Kidney (tissue), 14 donors: Measurements from ENCODE around the gene C17orf107. TPM values are rescaled to one million over a fixed set of nuclear protein-coding genes. Genes with fewer than 3 reads are reported as not detected.

Experiments used
- DNase-seq, 5 donors: peaks; one replicate each; pipeline ENCODE4 v3.0.0-alpha.2; 2013 to 2020
- FAIRE-seq: peaks from 2 replicates; lab custom pipeline; 2012; peaks lifted over from hg19 to GRCh38; lab: Jason Lieb, UNC
- H3K27ac ChIP-seq, 2 donors: one replicate each; pipeline ENCODE4 v1.7.0; 2013; ENCODE audit warnings: low read depth in 2 of 2, low read length in 2 of 2, inconsistent platforms in 1 of 2
- H3K27me3 ChIP-seq: one replicate; pipeline ENCODE4 v1.7.1; 2013; ENCODE audit warnings: low read length, inconsistent platforms; ENCODE audit not compliant: control insufficient read depth, insufficient read depth
- H3K36me3 ChIP-seq, 3 donors: one replicate each; pipeline versions ENCODE4 v1.7.0 to v1.7.1; 2013; ENCODE audit warnings: low read length in 3 of 3, control low read depth in 1 of 3, inconsistent platforms in 1 of 3; ENCODE audit not compliant: insufficient read depth in 3 of 3, control insufficient read depth in 2 of 3
- H3K4me1 ChIP-seq, 3 donors: one replicate each; pipeline versions ENCODE4 v1.7.0 to v1.7.1; 2013; ENCODE audit warnings: low read length in 3 of 3, inconsistent platforms in 1 of 3, low read depth in 1 of 3; ENCODE audit not compliant: control insufficient read depth in 2 of 3, insufficient read depth in 2 of 3
- H3K4me3 ChIP-seq, 3 donors: one replicate each; pipeline versions ENCODE4 v1.7.0 to v1.8.1; 2013; ENCODE audit warnings: low read length in 3 of 3, control low read depth in 1 of 3, inconsistent platforms in 1 of 3
- H3K9ac ChIP-seq, 3 donors: one replicate each; pipeline versions ENCODE4 v1.7.0 to v1.7.1; 2013; ENCODE audit warnings: low read length in 3 of 3, control low read depth in 1 of 3, inconsistent platforms in 1 of 3
- H3K9me3 ChIP-seq, 3 donors: one replicate each; pipeline versions ENCODE4 v1.7.0 to v1.7.1; 2013; ENCODE audit warnings: low read length in 3 of 3, control low read depth in 1 of 3, inconsistent platforms in 1 of 3; ENCODE audit not compliant: control insufficient read depth in 2 of 3, insufficient read depth in 1 of 3
- intact Hi-C: fragments of 100-400 bp; cut with DNase I; formaldehyde crosslinking; loops from one replicate; pipeline ENCODE4 v1.11.1; 2022
- polyA plus RNA-seq: library from polyadenylated mRNA; stranded (reverse); fragments of 350-450 nt; fragmentation: Illumina TruSeq; extraction: RNeasy Lipid Tissue Mini Kit (QIAGEN cat#74804); gene quantifications from one replicate; pipeline ENCODE4 v1.2.3, GENCODE V29; 2014; ENCODE audit warnings: low read depth, low replicate concordance; ENCODE audit not compliant: insufficient read depth
- total RNA-seq: library from RNA; stranded (reverse); fragmentation: NEBNext Ultra II Directional; extraction: Animal tissue kit (Norgen Biotek cat#: 25700); gene quantifications from one replicate; pipeline ENCODE4 v1.2.1, GENCODE V29; 2021
- TF ChIP-seq, protein P1 (sequence below): IDR thresholded peaks from 3 replicates; pipeline ENCODE4 v1.5.1; 2012; ENCODE audit warnings: mild to moderate bottlenecking, moderate library complexity, borderline replicate concordance; ENCODE audit not compliant: insufficient read depth; ENCODE audit errors: extremely low read depth
- donor health status: control.
- donor health status: control.
- donor health status: control.
- donor health status: control.
- donor health status: control.
- donor health status: DM: yes; HTN: yes; CAD: no.
- donor health status: Normal renal cell carcinoma (clear cell type).

The C17orf107 gene
- total and polyA plus RNA-seq, 2 donors from 2014 or later, result 2.5 to 4.4 TPM

DNA sequence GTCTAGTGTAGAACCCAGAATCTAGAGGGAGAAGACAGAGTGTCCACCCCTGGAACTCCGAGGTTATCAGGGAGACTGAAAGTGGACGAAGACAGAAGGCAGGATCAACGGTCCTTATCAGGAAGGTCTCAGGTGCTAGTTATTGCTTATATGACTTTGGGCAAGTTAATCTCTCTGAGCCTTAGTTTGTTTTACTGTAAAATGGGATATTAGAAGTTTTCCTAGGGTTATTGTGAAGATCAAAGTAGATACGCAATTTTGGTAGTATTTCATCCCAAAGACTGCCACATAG lies 41.9 kb downstream of the C17orf107 start:
- H3K9me3 ChIP-seq, result no peaks in the 10 kb centered on the region
- H3K36me3 ChIP-seq, result peaks cover 4 to 39% (median 24%) of the 10 kb centered on the region in 3 donors
- DNase-seq (no peak), FAIRE-seq (no peak)
- intact Hi-C loops, result no loop called here
- peaks cover 5 to 39% (median 20%) of the 10 kb centered on the region in 3 donors for H3K4me1 ChIP-seq
- H3K27ac ChIP-seq, result no peak overlapping the region
- peak overlapping the region; percentile 68 to 95 (median 84) for H3K4me3 ChIP-seq
- no peaks in the 10 kb centered on the region for H3K27me3 ChIP-seq
- TF ChIP-seq, protein P1, sequence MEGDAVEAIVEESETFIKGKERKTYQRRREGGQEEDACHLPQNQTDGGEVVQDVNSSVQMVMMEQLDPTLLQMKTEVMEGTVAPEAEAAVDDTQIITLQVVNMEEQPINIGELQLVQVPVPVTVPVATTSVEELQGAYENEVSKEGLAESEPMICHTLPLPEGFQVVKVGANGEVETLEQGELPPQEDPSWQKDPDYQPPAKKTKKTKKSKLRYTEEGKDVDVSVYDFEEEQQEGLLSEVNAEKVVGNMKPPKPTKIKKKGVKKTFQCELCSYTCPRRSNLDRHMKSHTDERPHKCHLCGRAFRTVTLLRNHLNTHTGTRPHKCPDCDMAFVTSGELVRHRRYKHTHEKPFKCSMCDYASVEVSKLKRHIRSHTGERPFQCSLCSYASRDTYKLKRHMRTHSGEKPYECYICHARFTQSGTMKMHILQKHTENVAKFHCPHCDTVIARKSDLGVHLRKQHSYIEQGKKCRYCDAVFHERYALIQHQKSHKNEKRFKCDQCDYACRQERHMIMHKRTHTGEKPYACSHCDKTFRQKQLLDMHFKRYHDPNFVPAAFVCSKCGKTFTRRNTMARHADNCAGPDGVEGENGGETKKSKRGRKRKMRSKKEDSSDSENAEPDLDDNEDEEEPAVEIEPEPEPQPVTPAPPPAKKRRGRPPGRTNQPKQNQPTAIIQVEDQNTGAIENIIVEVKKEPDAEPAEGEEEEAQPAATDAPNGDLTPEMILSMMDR, result no peak
- peak overlapping the region; percentile 34 to 87 (median 68) for H3K9ac ChIP-seq

DNA sequence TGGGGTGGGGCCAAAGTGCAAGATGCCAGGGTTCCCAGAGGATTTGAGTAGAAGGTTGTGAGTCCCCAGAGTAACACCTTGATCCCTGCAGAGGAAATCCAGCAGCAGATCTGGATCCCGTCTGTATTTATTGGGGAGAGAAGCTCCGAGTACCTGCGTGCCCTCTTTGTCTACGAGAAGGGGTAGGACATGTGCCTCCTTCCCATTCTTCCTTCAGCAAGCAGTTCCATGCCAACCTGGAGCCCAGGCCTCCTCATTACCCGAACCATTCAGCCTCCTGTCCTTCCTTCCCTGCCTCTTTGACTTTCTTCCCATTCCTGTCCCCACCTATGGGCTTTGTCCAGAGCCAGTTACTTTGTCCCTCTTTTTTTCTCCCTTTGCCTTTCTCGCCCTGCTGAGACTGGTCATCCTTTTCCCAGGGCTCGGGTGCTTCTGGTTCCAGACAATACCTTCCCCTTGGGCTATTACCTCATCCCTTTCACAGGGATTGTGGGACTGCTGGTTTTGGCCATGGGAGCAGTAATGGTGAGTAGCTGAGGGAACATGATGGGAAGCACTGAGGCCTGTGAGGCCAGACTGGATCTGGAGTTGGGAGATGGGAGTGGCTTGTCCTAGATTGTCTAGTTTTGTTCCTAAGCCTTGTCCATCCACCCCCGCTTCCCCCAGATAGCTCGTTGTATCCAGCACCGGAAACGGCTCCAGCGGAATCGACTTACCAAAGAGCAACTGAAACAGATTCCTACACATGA lies 43.6 kb downstream of the C17orf107 start:
- no peaks in the 10 kb centered on the region for H3K9me3 ChIP-seq
- H3K36me3 ChIP-seq, result peaks cover 6 to 33% (median 22%) of the 10 kb centered on the region in 3 donors
- H3K27me3 ChIP-seq, result no peaks in the 10 kb centered on the region
- H3K4me1 ChIP-seq, result peaks cover 5 to 43% (median 25%) of the 10 kb centered on the region in 3 donors
- no peak overlapping the region for H3K4me3 ChIP-seq
- intact Hi-C loops, result no loop called here
- FAIRE-seq, result no peak
- TF ChIP-seq, protein P1, result no peak
- H3K9ac ChIP-seq, result no peak overlapping the region
- DNase-seq, result no peak
- peak overlapping the region in 1 of 2 donors; percentile 15 for H3K27ac ChIP-seq

DNA sequence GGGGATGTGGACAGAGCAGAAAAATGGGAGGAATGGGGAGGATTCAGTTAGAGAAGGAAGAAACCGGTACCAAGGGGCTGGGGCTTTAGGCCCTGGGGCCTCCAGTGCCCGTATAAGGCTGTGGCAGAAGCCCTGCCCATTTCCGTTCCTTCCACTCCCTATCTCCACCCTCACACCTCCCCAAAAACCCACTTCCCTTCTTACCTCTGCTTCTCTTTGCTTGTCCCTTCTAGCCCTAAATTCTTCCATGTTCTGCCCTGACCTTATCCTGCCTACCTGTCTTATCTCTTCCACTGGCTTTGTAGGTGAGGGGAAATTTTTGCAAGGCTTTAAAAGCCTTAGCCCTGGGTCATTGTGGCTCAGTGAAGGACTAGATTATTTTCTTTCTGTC lies 44.8 kb downstream of the C17orf107 start:
- Histone ChIP-seq H3K36me3 (peaks cover 6 to 30% (median 21%) of the 10 kb centered on the region in 3 donors), H3K4me1 (peaks cover 5 to 32% (median 15%) of the 10 kb centered on the region in 3 donors), H3K4me3 (no peak overlapping the region), H3K27ac (no peak overlapping the region), H3K9me3 (no peaks in the 10 kb centered on the region), H3K9ac (no peak overlapping the region), H3K27me3 (no peaks in the 10 kb centered on the region)
- no peak for FAIRE-seq
- intact Hi-C loops, result no loop called here
- TF ChIP-seq, protein P1, result no peak
- no peak for DNase-seq
